ENCODE data around the gene SYT2. TPM values are rescaled to one million over a fixed set of nuclear protein-coding genes. Genes with fewer than 3 reads are reported as not detected.
"Not testable (repeated sequence)": the region's sequence is repeated elsewhere in the genome, so short reads cannot be mapped to it uniquely, and the experiment has no call there.

The SYT2 gene
- polyA plus RNA-seq, 1 of the 3 experiments (the other 2 are of a cell fraction), result 0.03 TPM

GRCh38 chr1:202619505-202619904 is 90.7 kb downstream of the SYT2 start:
- CTCF ChIA-PET, result interaction anchor here (1.2 kb wide), 1 partner anchor 19 kb away, joined by 6 read pairs; no protein-coding TSS in a partner anchor
- Histone ChIP-seq H2AFZ (ENCODE audit: low read depth) (no peak overlapping the region), H3K27me3 (ENCODE audit: insufficient read depth) (no peaks in the 10 kb centered on the region), H3F3A (replicated peaks; ENCODE audit: insufficient read depth) (peaks cover 6% of the 10 kb centered on the region), H3K9me3 (no peaks in the 10 kb centered on the region), H3K4me1 (ENCODE audit: control insufficient read depth in 1 of 2, insufficient read depth in 2 of 2, low read depth in 1 of 2, low read length in 1 of 2) (peaks cover 22 to 33% of the 10 kb centered on the region in 2 experiments; a peak in 3 of 4 replicates), H3K27ac (ENCODE audit: low read depth in 2 of 2, low read length in 1 of 2) (no peak overlapping the region), H3K9me2 (no peaks in the 10 kb centered on the region), H4K20me1 (ENCODE audit: insufficient read depth) (no peaks in the 10 kb centered on the region), H3K4me2 (no peak overlapping the region), H3K79me2 (ENCODE audit: insufficient read depth) (no peaks in the 10 kb centered on the region), H3K9ac (no peak overlapping the region), H3K36me3 (replicated peaks in 1 of 2; ENCODE audit: control insufficient read depth in 1 of 2, insufficient read depth in 2 of 2, low read length in 1 of 2) (no peaks in the 10 kb centered on the region), H3K4me3 (ENCODE audit: low read depth in 2 of 2, low read length in 1 of 2) (no peak overlapping the region)
- POLR2A ChIA-PET, result no interaction called here
- no peak for TF ChIP-seq RAD21 (IDR thresholded peaks at IDR 0.05; ENCODE audit: low read length)
- no peak for TF ChIP-seq GATA2 (CRISPR knock-in tag; IDR thresholded peaks at IDR 0.05)
- TF ChIP-seq NFIC (IDR thresholded peaks at IDR 0.05; ENCODE audit: borderline replicate concordance), result no peak
- no peak for DNase-seq
- WGBS (ENCODE audit: low lambda C conversion rate), result 82% methylated on average over 2 of the region's 2 CpGs

- H3K4me2 ChIP-seq, result 0 out of 2 replicates have a peak overlapping the region, but pooled peaks have one; percentile 1
- POLR2A ChIA-PET; H3K9me2 ChIP-seq; H3F3A ChIP-seq (replicated peaks; ENCODE audit: insufficient read depth); H3K27ac ChIP-seq (ENCODE audit: low read depth in 2 of 2, low read length in 1 of 2); H3K27me3 ChIP-seq (ENCODE audit: insufficient read depth); H4K20me1 ChIP-seq (ENCODE audit: insufficient read depth); H3K36me3 ChIP-seq (replicated peaks in 1 of 2; ENCODE audit: control insufficient read depth in 1 of 2, insufficient read depth in 2 of 2, low read length in 1 of 2); H3K9me3 ChIP-seq; H3K4me3 ChIP-seq (ENCODE audit: low read depth in 2 of 2, low read length in 1 of 2); H3K79me2 ChIP-seq (ENCODE audit: insufficient read depth); DNase-seq; H3K9ac ChIP-seq; H2AFZ ChIP-seq (ENCODE audit: low read depth): not testable (repeated sequence)
- CTCF ChIA-PET, result interaction anchor here (1.2 kb wide), 1 partner anchor 19 kb away, joined by 6 read pairs; no protein-coding TSS in a partner anchor
- peaks cover 23 to 36% of the 10 kb centered on the region in 2 experiments; a peak in 3 of 4 replicates for H3K4me1 ChIP-seq (ENCODE audit: control insufficient read depth in 1 of 2, insufficient read depth in 2 of 2, low read depth in 1 of 2, low read length in 1 of 2)
- 87% methylated on average over 11 of the region's 11 CpGs for WGBS (ENCODE audit: low lambda C conversion rate)
Measured at GRCh38 chr1:202619012-202619411, 91.2 kb downstream of the SYT2 start.

GRCh38 chr1:202616355-202616915 is 93.8 kb downstream of the SYT2 start:
- Histone ChIP-seq H3K9ac (no peak overlapping the region), H3K79me2 (ENCODE audit: insufficient read depth) (no peaks in the 10 kb centered on the region), H3F3A (replicated peaks; ENCODE audit: insufficient read depth) (peaks cover 7% of the 10 kb centered on the region), H3K4me1 (ENCODE audit: control insufficient read depth in 1 of 2, insufficient read depth in 2 of 2, low read depth in 1 of 2, low read length in 1 of 2) (peaks cover 23 to 29% of the 10 kb centered on the region in 2 experiments; a peak in 3 of 4 replicates), H3K4me3 (ENCODE audit: low read depth in 2 of 2, low read length in 1 of 2) (no peak overlapping the region), H4K20me1 (ENCODE audit: insufficient read depth) (no peaks in the 10 kb centered on the region), H3K27ac (ENCODE audit: low read depth in 2 of 2, low read length in 1 of 2) (peak overlapping the region in 1 of 2 experiments; percentile 30; a peak in 2 of 4 replicates), H3K36me3 (replicated peaks in 1 of 2; ENCODE audit: control insufficient read depth in 1 of 2, insufficient read depth in 2 of 2, low read length in 1 of 2) (no peaks in the 10 kb centered on the region), H2AFZ (ENCODE audit: low read depth) (no peak overlapping the region; the same call in 1 of the 2 replicates), H3K9me2 (no peaks in the 10 kb centered on the region), H3K4me2 (peak overlapping the region; percentile 66; the same call in 1 of the 2 replicates), H3K9me3 (no peaks in the 10 kb centered on the region), H3K27me3 (ENCODE audit: insufficient read depth) (no peaks in the 10 kb centered on the region)
- no peak for DNase-seq
- CTCF ChIA-PET, result interaction anchor here (0.6 to 3.1 kb wide), 4 partner anchors 16 to 115 kb away, joined by 3 to 19 read pairs (median 7); no protein-coding TSS in a partner anchor
- 96% methylated on average over 13 of the region's 13 CpGs for WGBS (ENCODE audit: low lambda C conversion rate)
- POLR2A ChIA-PET, result no interaction called here
- TF ChIP-seq RFX5 (IDR thresholded peaks at IDR 0.05; ENCODE audit: low read length) (no peak), JUND (IDR thresholded peaks at IDR 0.05) (no peak), MXI1 (IDR thresholded peaks at IDR 0.05; ENCODE audit: low read depth, low read length) (no peak), GATA2 (CRISPR knock-in tag; IDR thresholded peaks at IDR 0.05) (no peak)

Measured in SK-N-SH (cell line).